ENCODE data around the gene APCDD1.
"Not testable (repeated sequence)": the region's sequence is repeated elsewhere in the genome, so short reads cannot be mapped to it uniquely, and the experiment has no call there.

Gene APCDD1

GRCh38 chr18:10490401-10491165 is 36.1 kb downstream of the APCDD1 start:
- peak; percentile 60 for DNase-seq (ENCODE audit: low spot score)

- no peak for DNase-seq (ENCODE audit: low spot score)
Measured at GRCh38 chr18:10495936-10496335, 41.5 kb downstream of the APCDD1 start.

GRCh38 chr18:10497206-10497749 is 42.8 kb downstream of the APCDD1 start:
- DNase-seq (ENCODE audit: low spot score): no peak

- DNase-seq (ENCODE audit: low spot score): no peak
Measured at GRCh38 chr18:10499230-10499629, 44.8 kb downstream of the APCDD1 start.

GRCh38 chr18:10500038-10500437 is 45.6 kb downstream of the APCDD1 start:
- no peak for DNase-seq (ENCODE audit: low spot score)

GRCh38 chr18:10504723-10505122 is 50.3 kb downstream of the APCDD1 start:
- DNase-seq (ENCODE audit: low spot score): no peak

- not testable (repeated sequence) for DNase-seq (ENCODE audit: low spot score)
Measured at GRCh38 chr18:10505892-10506291, 51.5 kb downstream of the APCDD1 start.

- no peak for DNase-seq (ENCODE audit: low spot score)
Measured at GRCh38 chr18:10508591-10508990, 54.2 kb downstream of the APCDD1 start.

GRCh38 chr18:10511236-10511635 is 56.8 kb downstream of the APCDD1 start:
- no peak for DNase-seq (ENCODE audit: low spot score)

- DNase-seq (ENCODE audit: low spot score): no peak
Measured at GRCh38 chr18:10514082-10514481, 59.6 kb downstream of the APCDD1 start.

- no peak for DNase-seq (ENCODE audit: low spot score)
Measured at GRCh38 chr18:10514601-10515000, 60.2 kb downstream of the APCDD1 start.

GRCh38 chr18:10515456-10515855 is 61.0 kb downstream of the APCDD1 start:
- DNase-seq (ENCODE audit: low spot score): no peak

GRCh38 chr18:10516078-10516477 is 61.6 kb downstream of the APCDD1 start:
- no peak for DNase-seq (ENCODE audit: low spot score)

- no peak for DNase-seq (ENCODE audit: low spot score)
Measured at GRCh38 chr18:10518595-10519255, 64.3 kb downstream of the APCDD1 start.

- DNase-seq (ENCODE audit: low spot score): no peak
Measured at GRCh38 chr18:10519366-10519765, 64.9 kb downstream of the APCDD1 start.

- peak; percentile 83 for DNase-seq (ENCODE audit: low spot score)
Measured at GRCh38 chr18:10519999-10520935, 65.8 kb downstream of the APCDD1 start.

GRCh38 chr18:10521566-10521965 is 67.1 kb downstream of the APCDD1 start:
- DNase-seq (ENCODE audit: low spot score): no peak

GRCh38 chr18:10522574-10522973 is 68.1 kb downstream of the APCDD1 start:
- no peak for DNase-seq (ENCODE audit: low spot score)

- DNase-seq (ENCODE audit: low spot score): no peak
Measured at GRCh38 chr18:10523544-10523943, 69.1 kb downstream of the APCDD1 start.

- DNase-seq (ENCODE audit: low spot score): no peak
Measured at GRCh38 chr18:10524507-10525370, 70.3 kb downstream of the APCDD1 start.

GRCh38 chr18:10525371-10525691 is 70.9 kb downstream of the APCDD1 start:
- no peak for DNase-seq (ENCODE audit: low spot score)
